HEK293T (cell line): Measurements from ENCODE around the gene CDRT15.

ENCODE experiments used
- CTCF ChIA-PET: fragments of 350-600 bp; formaldehyde crosslinking; extraction: SDS; loops from one replicate; lab custom pipeline; 2021; ENCODE audit warnings: antibody characterized with exemption, inconsistent platforms; lab: Yijun Ruan, JAX
- POLR2A ChIA-PET: fragments of 350-600 bp; formaldehyde crosslinking; extraction: SDS; loops from one replicate; lab custom pipeline; 2020; ENCODE audit warnings: antibody characterized with exemption, inconsistent platforms; lab: Yijun Ruan, JAX
- DNase-seq: peaks from one replicate; pipeline ENCODE4 v3.0.0; 2012; ENCODE audit warnings: mixed read lengths; ENCODE audit errors: extremely low spot score
- ARNT ChIP-seq: fragments of 450-650 bp; IDR thresholded peaks from 2 replicates; pipeline ENCODE4 v1.6.1; 2017; ENCODE audit warnings: mild to moderate bottlenecking
- BHLHE40 ChIP-seq: fragments of 450-650 bp; IDR thresholded peaks from 2 replicates; pipeline ENCODE4 v1.6.1; 2016; ENCODE audit warnings: mild to moderate bottlenecking, moderate library complexity, borderline replicate concordance
- CTBP1 ChIP-seq: fragments of 450-650 bp; IDR thresholded peaks from 2 replicates; pipeline ENCODE4 v1.6.1; 2016; ENCODE audit warnings: borderline replicate concordance
- ELF4 ChIP-seq: fragments of 450-650 bp; IDR thresholded peaks from 2 replicates; pipeline ENCODE4 v1.6.1; 2017; ENCODE audit warnings: antibody characterized with exemption
- FOXA1 ChIP-seq: fragments of 450-650 bp; IDR thresholded peaks from 2 replicates; pipeline ENCODE4 v1.6.1; 2016; ENCODE audit warnings: mild to moderate bottlenecking
- FOXK2 ChIP-seq: fragments of 450-650 bp; IDR thresholded peaks from 2 replicates; pipeline ENCODE4 v1.6.1; 2016; ENCODE audit warnings: mild to moderate bottlenecking
- FOXM1 ChIP-seq: fragments of 450-650 bp; IDR thresholded peaks from 2 replicates; pipeline ENCODE4 v1.6.1; 2017; ENCODE audit warnings: mild to moderate bottlenecking, borderline replicate concordance
- HDGF ChIP-seq: fragments of 450-650 bp; IDR thresholded peaks from 2 replicates; pipeline ENCODE4 v1.6.1; 2017; ENCODE audit warnings: antibody characterized with exemption, borderline replicate concordance
- L3MBTL2 ChIP-seq: fragments of 450-650 bp; conservative IDR thresholded peaks from 2 replicates; pipeline ENCODE4 v1.6.1; 2016; ENCODE audit warnings: mild to moderate bottlenecking
- LEF1 ChIP-seq: fragments of 450-650 bp; IDR thresholded peaks from 2 replicates; pipeline ENCODE4 v1.6.1; 2017; ENCODE audit warnings: mild to moderate bottlenecking, borderline replicate concordance
- NFRKB ChIP-seq: fragments of 450-650 bp; IDR thresholded peaks from 2 replicates; pipeline ENCODE4 v1.6.1; 2016; ENCODE audit warnings: mild to moderate bottlenecking, moderate library complexity
- SP1 ChIP-seq: fragments of 450-650 bp; IDR thresholded peaks from 2 replicates; pipeline ENCODE4 v1.6.1; 2017
- SUZ12 ChIP-seq: fragments of 450-650 bp; IDR thresholded peaks from 2 replicates; pipeline ENCODE4 v1.6.1; 2016; ENCODE audit warnings: mild to moderate bottlenecking
- TARDBP ChIP-seq: fragments of 450-650 bp; IDR thresholded peaks from 2 replicates; pipeline ENCODE4 v1.6.1; 2016
- ZNF384 ChIP-seq: fragments of 450-650 bp; IDR thresholded peaks from 2 replicates; pipeline ENCODE4 v1.6.1; 2016
- TF ChIP-seq, protein P1 (sequence below): fragments of 450-650 bp; IDR thresholded peaks from 2 replicates; pipeline ENCODE4 v1.6.1; 2016

The CDRT15 gene

DNA sequence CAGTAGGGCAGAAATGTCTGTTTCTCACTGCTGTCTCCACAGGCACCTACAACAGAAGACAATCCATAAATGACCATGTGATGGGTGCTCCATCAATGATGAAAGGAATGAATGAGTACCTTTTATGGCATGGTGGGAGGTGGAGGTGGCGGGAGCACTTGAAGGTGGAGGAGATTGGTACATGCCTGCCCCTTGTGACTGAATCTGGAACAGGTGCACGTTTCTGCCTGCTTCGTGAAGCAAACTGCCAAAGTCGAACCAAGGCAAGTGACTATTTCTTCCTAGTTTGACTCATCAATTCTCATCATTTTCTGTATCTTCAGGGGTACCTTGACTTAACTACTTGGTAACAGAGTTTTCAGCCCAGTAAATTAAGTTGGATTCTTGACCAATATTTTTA is 25.4 kb downstream of the CDRT15 start:
- no peak for TF ChIP-seq CTBP1
- no peak for TF ChIP-seq ELF4
- TF ChIP-seq FOXA1: no peak
- no peak for TF ChIP-seq SUZ12
- TF ChIP-seq ARNT: no peak
- TF ChIP-seq ZNF384: no peak
- ChIA-PET POLR2A (no interaction called here), CTCF (no interaction called here)
- DNase-seq: no peak

- ChIA-PET CTCF (no interaction called here), POLR2A (interaction anchor here (1.5 kb wide), 1 partner anchor 91 kb away, joined by 3 read pairs; the partner anchor contains the start of gene HS3ST3B1)
- DNase-seq: no peak
- TF ChIP-seq HDGF (no peak), CTBP1 (no peak), ZNF384 (no peak), ELF4 (no peak), LEF1 (no peak), FOXK2 (no peak), NFRKB (no peak), FOXA1 (no peak), SP1 (no peak), BHLHE40 (no peak), FOXM1 (no peak), L3MBTL2 (no peak)
- TF ChIP-seq, protein P1, sequence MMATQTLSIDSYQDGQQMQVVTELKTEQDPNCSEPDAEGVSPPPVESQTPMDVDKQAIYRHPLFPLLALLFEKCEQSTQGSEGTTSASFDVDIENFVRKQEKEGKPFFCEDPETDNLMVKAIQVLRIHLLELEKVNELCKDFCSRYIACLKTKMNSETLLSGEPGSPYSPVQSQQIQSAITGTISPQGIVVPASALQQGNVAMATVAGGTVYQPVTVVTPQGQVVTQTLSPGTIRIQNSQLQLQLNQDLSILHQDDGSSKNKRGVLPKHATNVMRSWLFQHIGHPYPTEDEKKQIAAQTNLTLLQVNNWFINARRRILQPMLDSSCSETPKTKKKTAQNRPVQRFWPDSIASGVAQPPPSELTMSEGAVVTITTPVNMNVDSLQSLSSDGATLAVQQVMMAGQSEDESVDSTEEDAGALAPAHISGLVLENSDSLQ: no peak
Observed at GRCh38 chr17:14209215-14209614, 27.4 kb downstream of the CDRT15 start.

DNA sequence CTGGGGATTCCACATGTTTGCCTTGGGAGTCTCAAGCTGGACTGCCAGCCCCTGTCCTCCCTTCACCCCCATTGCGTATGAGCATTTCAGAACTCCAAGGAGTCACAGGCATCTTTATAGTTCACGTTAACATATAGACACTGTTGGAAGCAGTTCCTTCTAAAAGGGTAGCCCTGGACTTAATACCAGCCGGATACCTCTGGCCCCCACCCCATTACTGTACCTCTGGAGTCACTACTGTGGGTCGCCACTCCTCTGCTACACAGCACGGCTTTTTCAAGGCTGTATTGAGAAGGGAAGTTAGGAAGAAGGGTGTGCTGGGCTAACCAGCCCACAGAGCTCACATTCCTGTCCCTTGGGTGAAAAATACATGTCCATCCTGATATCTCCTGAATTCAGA is 28.9 kb downstream of the CDRT15 start:
- ChIA-PET POLR2A (no interaction called here), CTCF (no interaction called here)
- no peak for DNase-seq
- no peak for TF ChIP-seq FOXM1
- TF ChIP-seq NFRKB: no peak
- TF ChIP-seq L3MBTL2: no peak
- no peak for TF ChIP-seq ZNF384
- no peak for TF ChIP-seq BHLHE40
- no peak for TF ChIP-seq FOXK2

DNA sequence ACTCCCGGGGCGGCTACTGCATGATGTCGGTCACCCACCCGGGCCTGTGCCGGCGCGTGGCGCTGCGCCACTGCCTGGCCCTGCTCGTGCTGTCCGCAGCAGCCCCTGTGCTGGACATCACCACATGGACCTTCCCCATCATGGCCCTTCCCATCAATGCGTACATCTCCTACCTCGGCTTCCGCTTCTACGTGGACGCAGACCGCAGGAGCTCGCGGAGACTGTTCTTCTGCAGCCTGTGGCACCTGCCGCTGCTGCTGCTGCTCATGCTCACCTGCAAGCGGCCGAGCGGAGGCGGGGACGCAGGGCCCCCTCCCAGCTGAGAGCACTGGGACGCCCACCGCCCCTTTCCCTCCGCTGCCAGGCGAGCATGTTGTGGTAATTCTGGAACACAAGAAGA is 29.8 kb downstream of the CDRT15 start:
- TF ChIP-seq BHLHE40 (no peak), ZNF384 (no peak), NFRKB (no peak), FOXA1 (no peak), SUZ12 (no peak), SP1 (no peak), HDGF (no peak), ELF4 (no peak), FOXM1 (no peak)
- no peak for DNase-seq
- POLR2A ChIA-PET: no interaction called here
- CTCF ChIA-PET: no interaction called here

GRCh38 chr17:14205992-14206461 is 30.6 kb downstream of the CDRT15 start:
- TF ChIP-seq HDGF (no peak), TARDBP (no peak), L3MBTL2 (no peak), NFRKB (no peak), ZNF384 (no peak), BHLHE40 (no peak), SP1 (no peak), FOXA1 (no peak), CTBP1 (no peak), FOXK2 (no peak), ELF4 (no peak), FOXM1 (no peak), SUZ12 (no peak), ARNT (no peak), LEF1 (no peak)
- TF ChIP-seq, protein P1: no peak
- POLR2A ChIA-PET: no interaction called here
- CTCF ChIA-PET: no interaction called here
- no peak for DNase-seq

DNA sequence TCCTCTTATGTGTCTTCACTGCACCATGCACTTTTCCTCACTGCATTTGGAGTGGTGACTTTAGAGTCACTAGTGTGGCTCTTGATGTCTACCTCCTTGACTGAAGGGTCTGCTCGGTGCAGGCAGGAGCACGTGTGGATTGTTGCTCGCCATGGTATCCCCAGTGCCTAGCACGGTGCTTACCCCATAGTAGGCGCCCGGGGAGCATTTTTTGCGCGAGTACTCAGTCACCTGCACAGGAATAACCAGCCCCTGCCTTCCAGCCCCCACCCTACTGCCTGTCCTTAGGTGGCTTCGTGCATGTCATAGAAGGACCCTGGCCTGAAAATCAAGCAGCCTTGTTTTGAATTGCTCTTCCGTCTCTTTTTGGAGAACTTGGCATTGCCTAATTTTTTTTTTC is 31.3 kb downstream of the CDRT15 start:
- CTCF ChIA-PET: no interaction called here

More for the DNA sequence above, 31.3 kb downstream of the CDRT15 start:
- POLR2A ChIA-PET: no interaction called here
- no peak for DNase-seq
- TF ChIP-seq FOXM1 (no peak), SP1 (no peak), TARDBP (no peak), L3MBTL2 (no peak), FOXK2 (no peak), HDGF (no peak), NFRKB (no peak), ZNF384 (no peak), SUZ12 (no peak), LEF1 (no peak), ELF4 (no peak), ARNT (no peak), CTBP1 (no peak), FOXA1 (no peak), BHLHE40 (no peak)
- TF ChIP-seq, protein P1: no peak
